HEK293 (cell line): ENCODE results near the gene C19orf12.

Experiments
- CTCF ChIA-PET: fragments of 350-600 bp; formaldehyde crosslinking; extraction: SDS; loops from one replicate; lab custom pipeline; 2021; ENCODE audit warnings: antibody characterized with exemption; lab: Yijun Ruan, JAX
- POLR2A ChIA-PET: fragments of 300-600 bp; formaldehyde crosslinking; extraction: SDS; loops from one replicate; lab custom pipeline; 2020; ENCODE audit warnings: antibody characterized with exemption, inconsistent platforms; lab: Yijun Ruan, JAX
- H3K27ac ChIP-seq: fragments of 200-500 bp; sonication (Bioruptor generic); 2 replicates; pipeline ENCODE4 v1.5.1; 2014; ENCODE audit warnings: low read depth, low read length, control low read depth, inconsistent platforms; ENCODE audit errors: extremely low read depth
- H3K36me3 ChIP-seq, 2 experiments: fragments of 200-500 bp in 1 of 2; sonication (Bioruptor generic) in 1 of 2; 1 replicate in 1 of 2; 2 replicates in 1 of 2; pipeline ENCODE4 v1.5.1; 2014 to 2017; ENCODE audit warnings: inconsistent platforms in 2 of 2, low read length in 2 of 2; ENCODE audit not compliant: control insufficient read depth in 2 of 2, insufficient read depth in 1 of 2
- H3K4me1 ChIP-seq: fragments of 200-500 bp; sonication (Bioruptor generic); 2 replicates; pipeline ENCODE4 v1.5.1; 2014; ENCODE audit warnings: mild to moderate bottlenecking, low read length, inconsistent platforms; ENCODE audit not compliant: control insufficient read depth, insufficient read depth
- H3K4me3 ChIP-seq: 2 replicates; pipeline ENCODE4 v1.5.1; 2011; ENCODE audit warnings: low read depth, mild to moderate bottlenecking, control low read depth, low read length, moderate library complexity
- H3K9me3 ChIP-seq: fragments of 200-500 bp; sonication (Bioruptor generic); 2 replicates; pipeline ENCODE4 v1.5.1; 2014; ENCODE audit warnings: low read depth, low read length, inconsistent platforms; ENCODE audit not compliant: control insufficient read depth, insufficient read depth
- FEZF1 ChIP-seq: fragments of 450-650 bp; formaldehyde crosslinking; IDR thresholded peaks from 2 replicates; pipeline ENCODE4 v1.5.1; 2016; ENCODE audit warnings: missing biosample characterization, missing genetic modification characterization
- SP7 ChIP-seq: fragments of 450-650 bp; formaldehyde crosslinking; IDR thresholded peaks from 2 replicates; pipeline ENCODE4 v1.5.1; 2016; ENCODE audit warnings: missing biosample characterization, missing genetic modification characterization
- ZBTB7A ChIP-seq: fragments of 450-650 bp; formaldehyde crosslinking; IDR thresholded peaks from 2 replicates; pipeline ENCODE4 v1.5.1; 2016; ENCODE audit warnings: low read depth, missing biosample characterization, missing genetic modification characterization
- ZFP37 ChIP-seq: fragments of 450-650 bp; formaldehyde crosslinking; IDR thresholded peaks from 2 replicates; pipeline ENCODE4 v1.5.1; 2016; ENCODE audit warnings: missing biosample characterization, missing genetic modification characterization
- ZFP69B ChIP-seq: fragments of 450-650 bp; formaldehyde crosslinking; IDR thresholded peaks from 2 replicates; pipeline ENCODE4 v1.5.1; 2016; ENCODE audit warnings: missing biosample characterization, missing genetic modification characterization
- ZNF114 ChIP-seq: fragments of 450-650 bp; formaldehyde crosslinking; IDR thresholded peaks from 2 replicates; pipeline ENCODE4 v1.5.0; 2017; ENCODE audit warnings: missing biosample characterization, missing genetic modification characterization
- ZNF23 ChIP-seq: fragments of 450-650 bp; formaldehyde crosslinking; IDR thresholded peaks from 2 replicates; pipeline ENCODE4 v1.5.1; 2016; ENCODE audit warnings: missing biosample characterization, missing genetic modification characterization, borderline replicate concordance
- ZNF24 ChIP-seq: fragments of 450-650 bp; formaldehyde crosslinking; IDR thresholded peaks from 2 replicates; pipeline ENCODE4 v1.5.1; 2016; ENCODE audit warnings: missing biosample characterization, missing genetic modification characterization
- ZNF426 ChIP-seq: fragments of 450-650 bp; formaldehyde crosslinking; IDR thresholded peaks from 2 replicates; pipeline ENCODE4 v1.5.1; 2017; ENCODE audit warnings: missing biosample characterization, missing genetic modification characterization, mild to moderate bottlenecking, inconsistent platforms, moderate library complexity
- ZNF449 ChIP-seq: fragments of 450-650 bp; formaldehyde crosslinking; IDR thresholded peaks from 2 replicates; pipeline ENCODE4 v1.5.1; 2017; ENCODE audit warnings: missing biosample characterization, mild to moderate bottlenecking, missing genetic modification characterization, moderate library complexity
- ZNF623 ChIP-seq: fragments of 450-650 bp; formaldehyde crosslinking; IDR thresholded peaks from 2 replicates; pipeline ENCODE4 v1.5.1; 2016; ENCODE audit warnings: missing biosample characterization, missing genetic modification characterization
- ZNF692 ChIP-seq: fragments of 450-650 bp; formaldehyde crosslinking; IDR thresholded peaks from 2 replicates; pipeline ENCODE4 v1.5.1; 2016; ENCODE audit warnings: missing biosample characterization, missing genetic modification characterization
- ZNF768 ChIP-seq: fragments of 450-650 bp; formaldehyde crosslinking; IDR thresholded peaks from 2 replicates; pipeline ENCODE4 v1.5.1; 2018; ENCODE audit warnings: missing biosample characterization, mild to moderate bottlenecking, missing genetic modification characterization
- ZNF785 ChIP-seq: fragments of 450-650 bp; formaldehyde crosslinking; IDR thresholded peaks from 2 replicates; pipeline ENCODE4 v1.5.1; 2016; ENCODE audit warnings: missing biosample characterization, missing genetic modification characterization
- ZNF843 ChIP-seq: fragments of 450-650 bp; formaldehyde crosslinking; IDR thresholded peaks from 2 replicates; pipeline ENCODE4 v1.5.1; 2016; ENCODE audit warnings: missing biosample characterization, missing genetic modification characterization
- ZSCAN16 ChIP-seq: fragments of 450-650 bp; formaldehyde crosslinking; IDR thresholded peaks from 2 replicates; pipeline ENCODE4 v1.5.1; 2016; ENCODE audit warnings: missing biosample characterization, missing genetic modification characterization
- TF ChIP-seq, protein P1 (sequence below): fragments of 450-650 bp; formaldehyde crosslinking; IDR thresholded peaks from 2 replicates; pipeline ENCODE4 v1.5.1; 2016; ENCODE audit warnings: missing biosample characterization, missing genetic modification characterization
- TF ChIP-seq, protein P2 (sequence below): fragments of 450-650 bp; IDR thresholded peaks from 2 replicates; pipeline ENCODE4 v1.5.1; 2018; ENCODE audit warnings: missing biosample characterization, missing genetic modification characterization
- TF ChIP-seq, protein P3 (sequence below): fragments of 450-650 bp; formaldehyde crosslinking; IDR thresholded peaks from 2 replicates; pipeline ENCODE4 v1.5.1; 2016; ENCODE audit warnings: missing biosample characterization, missing genetic modification characterization, borderline replicate concordance
- TF ChIP-seq, protein P4 (sequence below): fragments of 450-650 bp; formaldehyde crosslinking; IDR thresholded peaks from 2 replicates; pipeline ENCODE4 v1.5.1; 2017; ENCODE audit warnings: missing biosample characterization, missing genetic modification characterization

The C19orf12 gene

DNA sequence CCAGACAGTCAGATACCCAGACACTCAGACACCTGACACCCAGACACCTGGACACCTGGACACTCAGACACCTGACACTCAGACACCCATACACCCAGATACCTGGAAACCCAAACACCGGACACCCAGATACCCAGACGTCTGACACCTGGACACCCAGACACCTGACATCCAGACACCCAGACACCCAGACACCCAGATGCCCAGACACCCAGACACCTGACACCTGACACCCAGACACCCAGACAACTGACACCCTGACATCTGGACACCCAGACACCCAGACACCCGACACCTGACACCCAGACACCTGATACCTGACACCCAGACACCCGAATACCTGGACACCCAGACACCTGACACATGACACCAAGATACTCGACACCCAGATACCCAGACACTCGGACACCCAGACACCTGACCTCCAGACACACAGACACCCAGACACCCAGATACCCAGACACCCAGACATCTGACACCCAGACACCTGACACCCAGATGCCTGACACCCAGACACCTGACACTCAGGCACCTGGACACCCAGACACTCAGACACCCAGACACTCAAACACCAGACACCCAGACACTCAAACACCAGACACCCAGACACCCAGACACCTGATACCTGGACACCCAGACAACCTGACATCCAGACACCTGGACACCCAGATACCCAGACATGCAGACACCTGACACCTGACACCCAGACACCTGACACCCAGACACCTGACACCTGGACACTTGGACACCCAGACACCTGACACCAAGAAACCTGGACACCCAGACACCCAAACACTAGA lies 19.1 kb downstream of the C19orf12 start (continued):
- no peak for TF ChIP-seq ZNF449 (tag by site-specific recombination)
- TF ChIP-seq, protein P1, sequence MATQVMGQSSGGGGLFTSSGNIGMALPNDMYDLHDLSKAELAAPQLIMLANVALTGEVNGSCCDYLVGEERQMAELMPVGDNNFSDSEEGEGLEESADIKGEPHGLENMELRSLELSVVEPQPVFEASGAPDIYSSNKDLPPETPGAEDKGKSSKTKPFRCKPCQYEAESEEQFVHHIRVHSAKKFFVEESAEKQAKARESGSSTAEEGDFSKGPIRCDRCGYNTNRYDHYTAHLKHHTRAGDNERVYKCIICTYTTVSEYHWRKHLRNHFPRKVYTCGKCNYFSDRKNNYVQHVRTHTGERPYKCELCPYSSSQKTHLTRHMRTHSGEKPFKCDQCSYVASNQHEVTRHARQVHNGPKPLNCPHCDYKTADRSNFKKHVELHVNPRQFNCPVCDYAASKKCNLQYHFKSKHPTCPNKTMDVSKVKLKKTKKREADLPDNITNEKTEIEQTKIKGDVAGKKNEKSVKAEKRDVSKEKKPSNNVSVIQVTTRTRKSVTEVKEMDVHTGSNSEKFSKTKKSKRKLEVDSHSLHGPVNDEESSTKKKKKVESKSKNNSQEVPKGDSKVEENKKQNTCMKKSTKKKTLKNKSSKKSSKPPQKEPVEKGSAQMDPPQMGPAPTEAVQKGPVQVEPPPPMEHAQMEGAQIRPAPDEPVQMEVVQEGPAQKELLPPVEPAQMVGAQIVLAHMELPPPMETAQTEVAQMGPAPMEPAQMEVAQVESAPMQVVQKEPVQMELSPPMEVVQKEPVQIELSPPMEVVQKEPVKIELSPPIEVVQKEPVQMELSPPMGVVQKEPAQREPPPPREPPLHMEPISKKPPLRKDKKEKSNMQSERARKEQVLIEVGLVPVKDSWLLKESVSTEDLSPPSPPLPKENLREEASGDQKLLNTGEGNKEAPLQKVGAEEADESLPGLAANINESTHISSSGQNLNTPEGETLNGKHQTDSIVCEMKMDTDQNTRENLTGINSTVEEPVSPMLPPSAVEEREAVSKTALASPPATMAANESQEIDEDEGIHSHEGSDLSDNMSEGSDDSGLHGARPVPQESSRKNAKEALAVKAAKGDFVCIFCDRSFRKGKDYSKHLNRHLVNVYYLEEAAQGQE (tag by site-specific recombination), result no peak
- TF ChIP-seq ZNF623 (tag by site-specific recombination), result no peak
- no peak for TF ChIP-seq ZNF24 (tag by site-specific recombination)
- TF ChIP-seq ZNF843 (tag by site-specific recombination), result 0 out of 2 replicates have a peak, but pooled peaks have one; percentile 19
- TF ChIP-seq ZNF23 (tag by site-specific recombination), result no peak
- no peak for TF ChIP-seq SP7 (tag by site-specific recombination)
- no peak for TF ChIP-seq ZFP69B (tag by site-specific recombination)
- TF ChIP-seq ZNF785 (tag by site-specific recombination), result no peak
- TF ChIP-seq ZBTB7A (tag by site-specific recombination), result 0 out of 2 replicates have a peak, but pooled peaks have one; percentile 53
- TF ChIP-seq ZNF768 (tag by site-specific recombination), result no peak
- TF ChIP-seq, protein P2, sequence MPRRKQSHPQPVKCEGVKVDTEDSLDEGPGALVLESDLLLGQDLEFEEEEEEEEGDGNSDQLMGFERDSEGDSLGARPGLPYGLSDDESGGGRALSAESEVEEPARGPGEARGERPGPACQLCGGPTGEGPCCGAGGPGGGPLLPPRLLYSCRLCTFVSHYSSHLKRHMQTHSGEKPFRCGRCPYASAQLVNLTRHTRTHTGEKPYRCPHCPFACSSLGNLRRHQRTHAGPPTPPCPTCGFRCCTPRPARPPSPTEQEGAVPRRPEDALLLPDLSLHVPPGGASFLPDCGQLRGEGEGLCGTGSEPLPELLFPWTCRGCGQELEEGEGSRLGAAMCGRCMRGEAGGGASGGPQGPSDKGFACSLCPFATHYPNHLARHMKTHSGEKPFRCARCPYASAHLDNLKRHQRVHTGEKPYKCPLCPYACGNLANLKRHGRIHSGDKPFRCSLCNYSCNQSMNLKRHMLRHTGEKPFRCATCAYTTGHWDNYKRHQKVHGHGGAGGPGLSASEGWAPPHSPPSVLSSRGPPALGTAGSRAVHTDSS (tag by site-specific recombination), result no peak

DNA sequence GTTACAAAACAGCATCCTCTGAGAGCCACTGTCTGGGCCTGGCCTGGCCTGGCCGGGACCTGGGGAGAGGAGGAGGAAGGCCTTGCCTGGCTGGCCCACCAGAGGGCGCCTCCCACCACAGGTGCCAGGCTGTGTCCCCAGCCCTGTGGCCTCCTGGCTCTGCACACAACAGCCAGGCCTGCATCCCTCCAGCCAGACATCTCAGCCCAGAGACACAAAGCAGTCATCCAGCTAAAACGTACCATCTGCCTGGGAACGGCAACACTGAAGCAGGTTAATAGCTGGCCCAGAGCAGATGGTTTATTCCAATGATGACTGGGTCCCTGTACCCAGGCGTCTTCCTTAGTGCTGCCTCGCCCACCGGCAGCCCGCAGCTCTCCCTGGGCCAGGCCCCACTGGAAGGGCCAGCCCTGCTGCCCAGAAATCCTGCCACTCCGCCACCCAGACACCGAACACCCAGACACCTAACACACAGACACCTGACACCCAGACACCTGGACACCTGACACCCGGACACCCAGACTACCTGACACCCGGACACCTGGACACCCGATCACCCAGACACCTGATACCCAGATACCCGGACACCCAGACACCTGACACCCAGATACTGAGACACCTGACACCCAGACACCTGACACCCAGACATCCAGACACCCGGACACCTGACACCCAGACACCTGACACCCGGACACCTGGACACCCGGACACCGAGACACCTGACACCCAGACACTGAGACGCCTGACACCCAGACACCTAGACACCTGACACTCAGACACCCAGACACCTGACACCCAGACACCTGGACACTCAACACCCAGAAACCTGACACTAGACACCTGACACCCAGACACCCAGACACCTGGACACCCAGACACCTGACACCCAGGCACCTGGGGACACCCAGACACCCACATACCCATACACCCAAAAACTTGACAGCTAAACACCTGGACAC lies 20.1 kb downstream of the C19orf12 start:
- H3K4me3 ChIP-seq, result no peak overlapping the region
- H3K4me1 ChIP-seq, result no peaks in the 10 kb centered on the region
- no peaks in the 10 kb centered on the region; a peak in 1 of 3 replicates for H3K36me3 ChIP-seq
- H3K27ac ChIP-seq, result no peak overlapping the region
- POLR2A ChIA-PET, result interaction anchor here (1.3 to 1.6 kb wide), 2 partner anchors 22 to 85 kb away, joined by 6 to 8 read pairs; no protein-coding TSS in a partner anchor
- CTCF ChIA-PET, result interaction anchor here (0.5 to 8.1 kb wide), 48 partner anchors 9 to 974 kb away, joined by 3 to 220 read pairs (median 4); partner anchors contain the start of genes C19orf12, PLEKHF1 and POP4
- H3K9me3 ChIP-seq, result no peaks in the 10 kb centered on the region
- TF ChIP-seq ZSCAN16 (no peak), ZNF692 (tag by site-specific recombination) (peak; percentile 30; the same call in 1 of the 2 replicates), FEZF1 (tag by site-specific recombination) (no peak), ZNF426 (tag by site-specific recombination) (no peak), ZFP37 (tag by site-specific recombination) (no peak), ZNF114 (tag by site-specific recombination) (no peak)
- TF ChIP-seq, protein P3, sequence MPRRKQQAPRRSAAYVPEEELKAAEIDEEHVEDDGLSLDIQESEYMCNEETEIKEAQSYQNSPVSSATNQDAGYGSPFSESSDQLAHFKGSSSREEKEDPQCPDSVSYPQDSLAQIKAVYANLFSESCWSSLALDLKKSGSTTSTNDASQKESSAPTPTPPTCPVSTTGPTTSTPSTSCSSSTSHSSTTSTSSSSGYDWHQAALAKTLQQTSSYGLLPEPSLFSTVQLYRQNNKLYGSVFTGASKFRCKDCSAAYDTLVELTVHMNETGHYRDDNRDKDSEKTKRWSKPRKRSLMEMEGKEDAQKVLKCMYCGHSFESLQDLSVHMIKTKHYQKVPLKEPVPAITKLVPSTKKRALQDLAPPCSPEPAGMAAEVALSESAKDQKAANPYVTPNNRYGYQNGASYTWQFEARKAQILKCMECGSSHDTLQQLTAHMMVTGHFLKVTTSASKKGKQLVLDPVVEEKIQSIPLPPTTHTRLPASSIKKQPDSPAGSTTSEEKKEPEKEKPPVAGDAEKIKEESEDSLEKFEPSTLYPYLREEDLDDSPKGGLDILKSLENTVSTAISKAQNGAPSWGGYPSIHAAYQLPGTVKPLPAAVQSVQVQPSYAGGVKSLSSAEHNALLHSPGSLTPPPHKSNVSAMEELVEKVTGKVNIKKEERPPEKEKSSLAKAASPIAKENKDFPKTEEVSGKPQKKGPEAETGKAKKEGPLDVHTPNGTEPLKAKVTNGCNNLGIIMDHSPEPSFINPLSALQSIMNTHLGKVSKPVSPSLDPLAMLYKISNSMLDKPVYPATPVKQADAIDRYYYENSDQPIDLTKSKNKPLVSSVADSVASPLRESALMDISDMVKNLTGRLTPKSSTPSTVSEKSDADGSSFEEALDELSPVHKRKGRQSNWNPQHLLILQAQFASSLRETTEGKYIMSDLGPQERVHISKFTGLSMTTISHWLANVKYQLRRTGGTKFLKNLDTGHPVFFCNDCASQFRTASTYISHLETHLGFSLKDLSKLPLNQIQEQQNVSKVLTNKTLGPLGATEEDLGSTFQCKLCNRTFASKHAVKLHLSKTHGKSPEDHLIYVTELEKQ, result no peak
- TF ChIP-seq, protein P4, sequence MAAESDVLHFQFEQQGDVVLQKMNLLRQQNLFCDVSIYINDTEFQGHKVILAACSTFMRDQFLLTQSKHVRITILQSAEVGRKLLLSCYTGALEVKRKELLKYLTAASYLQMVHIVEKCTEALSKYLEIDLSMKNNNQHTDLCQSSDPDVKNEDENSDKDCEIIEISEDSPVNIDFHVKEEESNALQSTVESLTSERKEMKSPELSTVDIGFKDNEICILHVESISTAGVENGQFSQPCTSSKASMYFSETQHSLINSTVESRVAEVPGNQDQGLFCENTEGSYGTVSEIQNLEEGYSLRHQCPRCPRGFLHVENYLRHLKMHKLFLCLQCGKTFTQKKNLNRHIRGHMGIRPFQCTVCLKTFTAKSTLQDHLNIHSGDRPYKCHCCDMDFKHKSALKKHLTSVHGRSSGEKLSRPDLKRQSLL (tag by site-specific recombination), result no peak
